NCI-H748 (cell line): ENCODE results near the gene SNTG2.

Experiments
- DNase-seq: peaks from one replicate; lab custom pipeline; 2025; ENCODE audit not compliant: unreplicated experiment; lab: John Stamatoyannopoulos, UW

Gene SNTG2

DNA sequence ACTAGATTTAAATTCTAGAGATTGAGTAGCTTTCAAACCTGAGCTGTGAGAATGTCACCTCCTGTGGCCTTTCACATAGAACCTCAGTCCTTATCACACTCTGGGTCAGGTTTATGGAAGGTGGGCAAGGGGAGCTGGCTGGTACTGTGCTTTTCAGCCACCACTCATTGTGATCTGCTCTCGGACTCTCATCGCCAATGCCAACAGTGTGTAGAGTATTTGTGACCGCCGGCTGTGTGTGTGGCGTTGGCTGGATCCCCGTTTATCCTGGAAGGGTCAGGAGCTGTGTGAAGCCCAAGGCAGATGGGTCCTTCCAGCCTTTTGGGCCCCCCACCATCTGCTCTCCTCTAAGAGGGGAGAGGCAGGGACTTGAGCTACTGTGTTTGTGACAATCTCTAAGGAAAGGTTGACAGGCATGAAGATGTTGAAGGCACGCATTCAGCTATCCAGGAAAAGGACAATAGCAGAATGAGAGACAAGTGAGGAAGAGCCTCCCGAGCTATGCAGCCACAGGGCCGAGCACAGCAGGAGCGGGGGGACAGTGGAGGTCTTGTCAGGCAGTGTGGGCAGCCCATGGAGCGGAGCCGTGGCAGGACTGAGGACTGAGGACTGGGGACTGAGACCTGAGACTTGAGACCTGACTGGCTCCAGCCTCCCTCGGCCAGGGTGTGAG is 355.5 kb downstream of the SNTG2 start:
- DNase-seq, result no peak

GRCh38 chr2:1306687-1307516 is 356.3 kb downstream of the SNTG2 start:
- no peak for DNase-seq

DNA sequence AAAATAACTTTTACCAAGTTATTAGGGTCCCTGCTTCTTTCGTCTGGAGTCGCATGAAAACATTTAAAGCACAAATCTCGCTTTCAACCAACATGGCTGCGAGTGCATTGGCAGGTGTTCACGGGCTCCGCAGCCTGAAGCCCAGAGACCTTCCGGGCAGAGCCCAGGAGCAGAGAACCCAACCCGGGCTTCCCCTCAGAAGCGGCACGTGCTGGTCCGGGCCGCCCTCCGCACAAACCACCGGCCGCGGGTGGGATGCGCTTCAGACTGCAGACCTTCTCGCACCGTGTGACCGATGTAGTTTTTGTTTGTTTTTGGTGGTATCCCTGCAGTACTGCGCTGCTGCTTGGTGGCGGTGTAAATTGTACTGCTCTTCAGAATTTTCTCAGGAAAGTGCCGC is 357.0 kb downstream of the SNTG2 start:
- DNase-seq, result no peak

DNA sequence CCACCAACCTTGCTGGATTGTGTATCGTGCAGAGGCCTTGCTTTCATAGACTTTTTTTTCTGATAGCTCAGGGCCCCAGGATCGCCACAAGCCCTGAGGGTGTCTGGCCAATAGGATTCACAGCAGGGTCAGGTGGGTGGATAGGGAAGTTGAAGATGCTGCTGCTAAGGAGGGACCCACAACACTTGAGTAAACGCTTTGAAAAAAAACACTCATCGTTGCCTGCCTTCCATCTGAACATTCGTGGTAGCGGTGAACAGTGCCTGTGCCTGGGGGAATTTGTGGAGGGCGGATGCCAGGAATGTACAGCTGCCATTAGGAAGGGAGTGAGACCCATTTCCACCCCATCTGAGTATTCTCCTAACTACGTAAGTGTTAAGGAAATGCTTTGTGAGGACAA is 358.0 kb downstream of the SNTG2 start:
- no peak for DNase-seq

GRCh38 chr2:1309507-1309906 is 358.9 kb downstream of the SNTG2 start:
- no peak for DNase-seq

GRCh38 chr2:1310202-1310601 is 359.6 kb downstream of the SNTG2 start:
- no peak for DNase-seq

DNA sequence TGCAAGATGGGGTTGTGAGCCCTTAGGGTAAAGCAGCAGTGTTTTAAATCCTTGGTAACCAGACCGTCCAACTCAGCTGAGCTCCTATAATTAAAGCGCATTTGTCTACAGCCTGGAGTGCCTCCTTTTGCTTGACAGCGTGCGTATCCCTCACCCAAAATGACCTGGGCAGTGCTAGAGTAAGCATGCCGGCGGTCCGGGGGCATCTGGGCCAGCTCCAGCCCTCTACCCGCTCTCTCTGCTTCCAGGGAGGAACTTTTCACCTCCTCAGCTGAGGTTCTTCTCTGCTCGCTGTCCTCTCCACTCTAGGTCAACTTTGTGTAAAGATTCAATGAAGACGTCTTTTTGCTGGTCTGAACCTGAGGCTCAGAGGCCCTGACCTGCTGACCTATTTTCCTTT is 360.2 kb downstream of the SNTG2 start:
- no peak for DNase-seq

DNA sequence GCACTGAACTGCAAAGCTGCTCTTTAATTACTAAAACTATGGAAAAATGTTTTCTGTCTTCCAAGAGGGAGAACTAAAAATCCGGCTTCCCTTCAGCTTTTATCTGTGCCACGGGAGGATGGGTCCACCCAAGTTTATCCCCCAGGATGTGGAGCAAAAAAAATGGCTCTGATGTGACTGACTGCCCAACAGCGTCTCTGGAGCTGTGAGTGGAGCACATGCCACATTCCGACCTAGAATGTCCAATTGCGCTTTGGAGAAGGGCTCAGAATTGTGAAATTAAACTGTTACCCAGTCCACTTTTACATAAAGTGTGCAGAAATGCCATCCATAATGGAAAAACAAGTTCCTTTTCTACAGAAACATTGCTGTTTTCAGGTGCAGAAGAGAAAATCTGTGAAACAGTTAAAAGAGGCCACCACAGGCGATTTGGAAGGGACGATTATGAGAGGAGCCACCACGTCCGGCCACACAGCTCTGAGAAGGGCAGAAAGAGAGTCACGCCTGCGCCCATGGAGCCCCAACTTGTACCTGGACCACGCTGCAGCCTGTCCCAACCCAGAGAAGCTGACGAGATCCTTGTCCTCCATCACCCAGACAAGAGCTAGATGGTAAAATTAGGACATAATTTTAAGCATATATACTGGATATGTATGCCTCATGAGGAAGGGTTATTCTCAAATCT is 362.7 kb downstream of the SNTG2 start:
- DNase-seq, result no peak

DNA sequence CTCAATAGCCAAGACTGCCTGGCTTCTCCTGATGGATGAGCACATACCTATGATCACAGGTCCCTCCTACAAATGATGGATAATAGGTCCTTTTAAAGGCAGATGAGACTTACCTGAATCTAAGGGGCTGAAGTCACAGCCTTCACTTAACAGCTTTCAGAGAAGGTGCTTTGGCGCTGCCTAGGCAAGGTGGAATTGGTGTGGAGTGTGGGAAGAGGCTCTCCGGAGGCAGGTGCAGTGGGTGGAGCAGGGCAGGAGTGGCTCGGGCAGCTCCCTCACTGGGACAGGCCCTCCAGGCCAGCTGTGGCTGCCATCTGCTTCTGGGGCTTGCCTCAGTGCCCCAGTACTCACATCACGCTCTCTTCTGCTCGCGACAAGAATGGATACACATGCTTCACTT is 363.6 kb downstream of the SNTG2 start:
- no peak for DNase-seq

GRCh38 chr2:1318366-1319009 is 367.8 kb downstream of the SNTG2 start:
- DNase-seq, result peak; percentile 13

DNA sequence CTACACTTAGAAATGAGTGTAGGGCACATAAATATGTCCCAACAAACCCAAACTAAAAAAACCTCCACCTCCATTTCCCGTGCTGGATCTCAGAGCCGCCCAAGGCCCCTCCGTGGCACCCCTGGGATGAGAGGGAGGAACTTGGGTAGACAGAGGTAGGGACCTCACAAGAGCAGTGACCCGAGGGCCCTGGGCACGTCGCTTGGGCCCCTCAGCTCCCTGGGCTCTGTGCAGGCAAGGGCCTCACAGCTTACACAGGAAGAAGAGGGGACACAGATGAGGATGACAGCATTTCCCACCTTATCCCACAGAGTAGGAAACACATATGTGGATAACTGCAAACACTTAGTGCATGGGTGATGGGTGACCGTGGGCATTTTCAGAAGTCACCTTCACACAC is 368.7 kb downstream of the SNTG2 start:
- DNase-seq, result no peak

GRCh38 chr2:1321321-1321720 is 370.7 kb downstream of the SNTG2 start:
- no peak for DNase-seq

- DNase-seq, result no peak
Measured at GRCh38 chr2:1324884-1325283, 374.2 kb downstream of the SNTG2 start.

- DNase-seq, result no peak
Measured at GRCh38 chr2:1328684-1329083, 378.0 kb downstream of the SNTG2 start.

DNA sequence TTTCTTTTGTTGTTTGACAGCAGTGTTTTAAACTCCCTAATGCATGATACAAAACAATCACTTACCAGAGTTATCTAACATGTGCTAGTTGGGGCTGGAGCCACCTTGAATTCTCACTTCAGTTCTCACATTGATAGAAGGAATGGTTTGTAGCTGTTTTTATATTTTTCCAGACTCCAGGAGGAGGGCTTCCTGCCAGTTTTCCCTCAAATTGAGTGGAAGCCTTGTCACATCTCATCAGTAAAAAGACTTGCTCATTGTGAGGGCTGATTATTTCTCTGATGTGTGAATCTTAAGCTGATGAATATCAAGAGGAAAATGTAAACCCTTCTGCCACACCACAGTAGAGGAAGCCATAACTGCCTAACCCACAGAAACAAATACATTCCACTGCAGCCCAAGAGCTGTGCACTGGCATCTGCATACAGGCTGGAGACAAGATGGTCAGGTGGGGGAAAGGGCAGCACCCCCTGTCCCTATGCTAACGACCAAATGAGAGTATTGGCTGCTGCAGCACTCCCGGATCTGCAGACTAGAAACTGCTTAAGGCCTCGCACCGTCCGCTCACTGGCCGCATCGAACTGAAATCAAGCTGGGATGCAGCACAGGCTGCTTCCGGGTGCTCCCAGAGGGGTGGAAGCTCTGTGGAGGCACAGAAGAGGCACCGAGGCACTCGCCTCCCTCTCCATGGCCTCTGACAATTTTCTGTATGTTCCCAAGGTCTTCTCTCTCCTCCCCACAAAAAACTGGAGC is 388.9 kb downstream of the SNTG2 start:
- no peak for DNase-seq

- DNase-seq, result no peak
Measured at GRCh38 chr2:1340141-1340512, 389.5 kb downstream of the SNTG2 start.

DNA sequence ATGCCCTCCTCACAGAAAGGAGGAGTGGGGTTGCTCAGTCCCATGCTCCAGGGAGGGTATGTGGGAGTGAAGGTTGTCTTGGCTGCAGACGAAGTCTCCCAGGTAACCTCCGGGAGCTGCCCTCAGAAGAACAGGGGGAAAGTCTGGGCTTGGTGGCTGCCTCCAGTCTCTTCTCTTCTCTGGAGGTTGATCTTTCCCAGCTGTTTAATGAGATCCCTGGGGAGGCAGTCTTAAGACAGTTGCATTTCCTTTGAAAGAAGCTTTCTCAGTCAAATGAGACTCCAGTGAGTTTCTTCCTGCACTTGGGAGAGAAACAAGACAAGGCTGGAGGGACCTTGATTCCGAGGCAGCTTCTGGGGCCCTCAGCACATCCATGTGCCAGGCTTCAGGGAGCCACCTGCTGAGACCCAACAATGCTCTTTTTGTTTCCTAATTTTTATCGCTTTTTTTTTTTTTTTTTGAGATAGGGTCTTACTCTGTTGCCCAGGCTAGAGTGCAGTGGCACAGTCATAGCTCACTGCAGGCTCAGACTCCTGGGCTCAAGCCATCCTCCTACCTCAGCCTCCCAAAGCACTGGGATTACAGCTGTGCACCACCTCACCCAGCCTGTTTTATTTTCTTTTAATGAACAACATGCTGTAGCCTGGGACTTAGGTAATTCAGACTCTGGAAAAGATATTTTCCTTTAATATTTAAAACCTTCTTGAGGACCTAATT is 390.9 kb downstream of the SNTG2 start:
- DNase-seq, result no peak

- DNase-seq, result no peak
Measured at GRCh38 chr2:1348789-1349188, 398.1 kb downstream of the SNTG2 start.

DNA sequence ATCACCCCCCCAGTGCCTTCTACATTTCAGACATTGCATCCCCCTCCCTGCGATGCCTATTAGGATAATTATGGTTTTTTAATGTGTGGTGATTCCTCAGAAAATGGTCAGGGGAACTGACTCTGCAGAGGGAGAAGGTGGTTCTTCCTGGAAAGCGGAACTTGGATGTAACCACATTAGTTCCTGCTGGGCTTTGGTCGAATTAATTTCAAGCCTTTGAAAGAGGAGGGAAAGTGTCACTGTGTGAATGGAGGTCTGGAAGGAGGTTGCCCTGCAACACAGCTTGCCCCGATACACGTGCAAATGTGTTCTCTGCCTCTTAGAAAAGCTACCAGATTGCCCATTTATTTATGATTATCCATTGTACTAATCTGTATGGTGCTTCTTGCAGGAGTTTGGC is 399.5 kb downstream of the SNTG2 start:
- no peak for DNase-seq

GRCh38 chr2:1353124-1353523 is 402.5 kb downstream of the SNTG2 start:
- no peak for DNase-seq
